GM18505 (cell line): ENCODE data around the gene ROR1.

ENCODE experiments used
- ATAC-seq: cut with Tn5 transposase; IDR thresholded peaks from one replicate; pipeline ENCODE4 v1.9.1; 2021; ENCODE audit not compliant: unreplicated experiment
- POLR2A ChIP-seq: IDR thresholded peaks from 4 replicates; pipeline ENCODE4 v1.6.1; 2011; ENCODE audit warnings: borderline replicate concordance; ENCODE audit not compliant: insufficient read depth, insufficient read length; ENCODE audit errors: extremely low read depth

The ROR1 gene

GRCh38 chr1:63918418-63918945 is 144.7 kb downstream of the ROR1 start:
- TF ChIP-seq POLR2A: no peak
- no peak for ATAC-seq

DNA sequence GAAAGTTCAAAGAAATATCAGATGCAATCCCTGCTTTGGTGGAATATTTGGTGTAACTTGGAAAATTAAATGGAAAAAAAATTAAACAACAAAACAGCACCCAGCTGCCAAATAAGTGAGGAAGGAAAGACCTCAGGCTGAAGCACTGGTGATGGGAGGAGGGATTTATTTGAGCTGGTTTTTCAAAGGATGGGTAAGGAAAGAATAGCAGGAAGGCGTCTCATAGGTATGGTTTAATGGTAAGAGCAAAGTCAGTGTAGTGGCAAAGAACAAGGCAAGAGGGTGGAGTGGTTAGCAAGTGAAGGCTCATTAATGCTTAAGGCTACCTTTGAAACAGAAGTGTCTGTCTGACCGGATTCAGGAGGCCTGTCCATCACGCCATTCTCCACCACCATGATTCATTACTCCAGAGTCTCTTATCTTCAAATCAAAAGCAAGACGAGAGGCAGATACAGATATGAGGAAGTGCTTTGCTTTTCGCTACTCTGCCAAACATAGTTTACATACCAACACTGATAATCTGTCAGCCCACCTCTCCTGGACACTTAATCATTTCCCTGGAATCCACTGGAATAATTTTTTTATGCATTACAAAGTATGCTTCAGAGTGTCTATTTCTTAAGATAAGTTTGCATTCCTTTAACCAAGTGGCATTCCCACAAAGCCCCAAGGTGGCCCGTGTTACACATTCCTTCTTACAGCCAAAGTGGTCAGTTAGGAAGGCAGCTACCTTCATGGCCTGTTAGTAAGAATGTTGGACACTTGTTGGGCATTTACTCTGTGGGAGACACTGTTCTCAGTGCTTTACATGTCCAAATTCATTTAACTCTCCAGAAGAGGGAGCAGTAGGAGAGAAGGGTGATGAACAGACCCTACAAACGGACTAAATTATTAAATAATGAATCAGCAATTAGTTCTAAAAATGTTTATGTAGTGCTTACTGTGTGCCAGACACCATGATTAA is 146.6 kb downstream of the ROR1 start:
- TF ChIP-seq POLR2A: no peak
- ATAC-seq: no peak

DNA sequence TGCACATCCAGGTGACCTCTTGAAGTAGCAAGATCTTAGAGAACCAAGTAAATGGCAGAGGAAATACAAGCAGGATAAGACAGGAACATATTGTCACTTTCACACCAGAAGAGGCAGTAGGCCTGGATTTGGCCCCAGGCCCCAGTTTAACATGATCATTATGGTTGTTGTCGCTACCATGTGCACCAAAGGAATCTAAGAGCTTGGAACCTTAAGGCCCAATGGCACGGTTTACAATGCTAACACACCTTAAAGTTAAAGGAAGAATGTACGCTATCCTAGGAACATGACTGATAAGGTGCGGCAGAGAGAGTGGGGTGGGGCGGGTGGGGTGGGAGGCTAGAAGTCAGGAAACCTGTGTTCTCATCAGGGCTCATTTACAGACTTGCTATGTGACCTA is 147.5 kb downstream of the ROR1 start:
- ATAC-seq: no peak
- no peak for TF ChIP-seq POLR2A

DNA sequence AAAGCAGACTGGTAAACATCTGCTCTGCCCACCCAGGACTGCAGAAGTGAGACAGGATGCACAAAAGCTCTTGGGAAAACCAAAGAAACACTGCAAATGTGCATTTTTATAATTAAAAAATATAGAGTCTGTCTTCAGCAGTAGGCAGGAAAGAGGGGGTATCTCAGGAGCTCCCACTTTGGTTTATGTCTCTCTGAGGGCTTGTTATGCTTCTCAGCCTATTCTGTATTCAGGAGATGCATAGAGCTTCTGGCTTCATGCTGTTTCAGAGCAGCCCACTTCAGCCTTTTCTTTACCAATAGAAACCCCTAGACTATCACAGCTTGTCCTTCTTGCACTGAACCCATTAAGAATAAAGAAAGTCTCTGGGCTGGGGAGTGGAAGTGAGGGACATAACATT is 148.0 kb downstream of the ROR1 start:
- no peak for TF ChIP-seq POLR2A
- no peak for ATAC-seq

GRCh38 chr1:63922848-63923247 is 149.0 kb downstream of the ROR1 start:
- ATAC-seq: no peak
- no peak for TF ChIP-seq POLR2A

GRCh38 chr1:63923302-63923701 is 149.5 kb downstream of the ROR1 start:
- TF ChIP-seq POLR2A: no peak
- ATAC-seq: no peak

GRCh38 chr1:63924600-63924999 is 150.8 kb downstream of the ROR1 start:
- no peak for TF ChIP-seq POLR2A
- ATAC-seq: no peak

- no peak for TF ChIP-seq POLR2A
- no peak for ATAC-seq
These were observed 154.6 kb downstream of the ROR1 start for GRCh38 chr1:63928186-63929105.

DNA sequence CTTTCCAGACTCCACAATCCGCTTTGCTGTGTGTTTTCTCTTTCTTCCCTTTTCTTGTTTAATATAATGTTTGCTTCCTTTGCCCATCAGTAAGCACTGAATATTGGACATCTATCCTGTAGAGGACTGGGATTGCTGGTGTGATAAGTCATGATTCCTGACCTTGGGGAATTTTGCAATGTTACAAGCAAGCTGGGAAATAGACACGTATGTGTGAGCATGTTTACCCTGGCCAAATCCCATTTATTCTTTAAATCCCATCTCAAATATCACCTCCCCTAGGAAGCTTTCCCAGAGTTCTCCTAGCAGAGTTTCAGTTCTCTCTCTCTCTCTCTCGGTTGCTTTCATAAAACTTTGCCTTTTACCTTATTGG is 155.3 kb downstream of the ROR1 start:
- ATAC-seq: no peak
- TF ChIP-seq POLR2A: no peak

- TF ChIP-seq POLR2A: no peak
- ATAC-seq: no peak
These were observed 157.7 kb downstream of the ROR1 start for GRCh38 chr1:63931468-63931867.

- ATAC-seq: no peak
- TF ChIP-seq POLR2A: no peak
These were observed 160.9 kb downstream of the ROR1 start for GRCh38 chr1:63934697-63935096.

GRCh38 chr1:63935143-63935542 is 161.3 kb downstream of the ROR1 start:
- TF ChIP-seq POLR2A: no peak
- ATAC-seq: no peak

- TF ChIP-seq POLR2A: no peak
- no peak for ATAC-seq
These were observed 161.7 kb downstream of the ROR1 start for GRCh38 chr1:63935553-63935952.
